Measurements from ENCODE around the gene AGK.

GRCh38 chr7:141646826-141647480, 95.7 kb downstream of the AGK start:
- TF ChIP-seq, protein P1, sequence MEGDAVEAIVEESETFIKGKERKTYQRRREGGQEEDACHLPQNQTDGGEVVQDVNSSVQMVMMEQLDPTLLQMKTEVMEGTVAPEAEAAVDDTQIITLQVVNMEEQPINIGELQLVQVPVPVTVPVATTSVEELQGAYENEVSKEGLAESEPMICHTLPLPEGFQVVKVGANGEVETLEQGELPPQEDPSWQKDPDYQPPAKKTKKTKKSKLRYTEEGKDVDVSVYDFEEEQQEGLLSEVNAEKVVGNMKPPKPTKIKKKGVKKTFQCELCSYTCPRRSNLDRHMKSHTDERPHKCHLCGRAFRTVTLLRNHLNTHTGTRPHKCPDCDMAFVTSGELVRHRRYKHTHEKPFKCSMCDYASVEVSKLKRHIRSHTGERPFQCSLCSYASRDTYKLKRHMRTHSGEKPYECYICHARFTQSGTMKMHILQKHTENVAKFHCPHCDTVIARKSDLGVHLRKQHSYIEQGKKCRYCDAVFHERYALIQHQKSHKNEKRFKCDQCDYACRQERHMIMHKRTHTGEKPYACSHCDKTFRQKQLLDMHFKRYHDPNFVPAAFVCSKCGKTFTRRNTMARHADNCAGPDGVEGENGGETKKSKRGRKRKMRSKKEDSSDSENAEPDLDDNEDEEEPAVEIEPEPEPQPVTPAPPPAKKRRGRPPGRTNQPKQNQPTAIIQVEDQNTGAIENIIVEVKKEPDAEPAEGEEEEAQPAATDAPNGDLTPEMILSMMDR (conservative IDR thresholded peaks at IDR 0.05; ENCODE audit: low read depth, low read length), result no peak
- TF ChIP-seq EZH2 (IDR thresholded peaks at IDR 0.05; ENCODE audit: borderline replicate concordance, low read depth, low read length, poor library complexity, severe bottlenecking), result no peak

All from A673 (cell line).